Hypothalamus (tissue), 51 donors: ENCODE data around the gene OR5K4.
"Not testable (repeated sequence)": the region's sequence is repeated elsewhere in the genome, so short reads cannot be mapped to it uniquely, and the experiment has no call there.

Experiments
- DNase-seq, 51 donors: peaks; one replicate each; lab custom pipeline; 2025; lab: John Stamatoyannopoulos, UW

OR5K4 gene

DNA sequence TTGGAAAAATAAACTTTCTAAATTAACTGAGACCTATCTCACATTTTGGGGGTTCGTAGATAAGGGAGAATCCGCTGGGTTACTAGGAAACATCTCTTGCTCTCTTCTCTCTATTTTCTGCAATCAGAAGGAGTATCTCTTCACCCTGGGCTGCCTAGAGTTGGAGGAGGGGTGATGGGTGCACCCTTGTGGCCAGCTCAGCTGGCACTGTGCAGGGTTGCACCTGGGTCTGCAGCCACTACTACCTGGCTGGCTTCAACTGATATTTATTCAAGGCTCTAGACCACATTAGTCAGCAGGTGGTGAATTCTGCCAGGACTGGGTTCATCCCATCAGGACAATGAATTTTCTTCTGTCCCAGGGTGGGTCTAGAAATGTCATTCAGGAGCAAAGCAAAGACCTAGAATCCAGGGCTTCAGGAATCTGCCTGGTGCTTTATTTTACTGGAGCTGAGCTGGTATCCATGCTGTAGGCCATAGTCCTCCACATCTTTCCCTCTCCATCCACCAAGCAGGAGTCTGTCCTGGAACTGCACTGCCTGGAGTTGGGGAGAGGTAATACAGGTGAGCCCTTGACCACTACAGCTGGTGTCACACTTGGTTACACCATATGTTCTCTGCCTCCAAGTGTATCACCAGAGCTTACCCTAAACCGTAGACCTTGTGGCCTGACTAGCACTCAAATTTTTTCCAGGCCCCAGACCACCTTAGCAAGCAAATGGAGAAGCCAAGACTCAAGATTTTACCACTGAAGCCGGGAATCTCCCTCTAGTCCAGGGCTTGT lies 14.0 kb downstream of the OR5K4 start:
- DNase-seq = no peak

- no peak for DNase-seq
Observed at GRCh38 chr3:98371186-98371585, 17.5 kb downstream of the OR5K4 start.

- no peak for DNase-seq
Observed at GRCh38 chr3:98371853-98372252, 18.2 kb downstream of the OR5K4 start.

DNA sequence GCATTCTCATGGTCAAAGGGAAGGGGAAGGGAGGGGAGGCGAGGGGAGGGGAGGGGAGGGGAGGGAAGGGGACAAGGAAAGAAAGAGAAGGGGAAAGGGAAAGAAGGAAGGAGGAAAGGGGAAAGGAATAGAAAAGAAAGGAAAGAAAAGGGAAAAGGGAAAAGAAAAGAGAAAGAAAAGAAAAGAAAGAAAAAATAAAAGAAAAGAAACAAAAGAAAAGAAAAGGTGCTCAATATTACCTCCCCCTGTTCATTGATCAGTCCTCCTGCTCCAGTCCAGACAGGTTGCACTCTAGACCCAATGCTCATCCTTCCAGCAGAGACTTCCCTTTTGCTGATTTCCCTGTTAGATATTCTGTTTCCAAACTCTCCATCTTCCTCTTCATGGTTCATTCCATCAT lies 18.8 kb downstream of the OR5K4 start:
- DNase-seq = no peak

DNA sequence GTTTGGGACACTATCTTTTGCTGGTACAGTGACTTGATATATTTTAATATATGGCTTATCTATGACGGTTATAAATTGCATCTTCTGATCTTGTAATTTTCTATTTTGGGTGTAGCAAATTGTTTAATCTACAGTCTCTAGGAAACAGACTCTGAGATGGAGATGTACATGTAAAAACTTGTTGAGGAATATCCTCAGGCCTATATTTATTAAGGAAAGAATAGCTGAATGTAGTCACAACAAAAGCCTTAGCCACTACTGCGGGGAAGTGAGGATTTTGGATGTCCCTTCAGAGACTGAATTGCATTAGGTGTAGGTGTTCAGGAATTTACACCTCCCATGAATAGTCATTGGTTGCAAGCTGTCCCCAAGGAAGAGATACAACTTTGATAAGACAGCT lies 23.0 kb downstream of the OR5K4 start:
- DNase-seq = no peak

- no peak for DNase-seq
Observed at GRCh38 chr3:98388147-98388546, 34.5 kb downstream of the OR5K4 start.

DNA sequence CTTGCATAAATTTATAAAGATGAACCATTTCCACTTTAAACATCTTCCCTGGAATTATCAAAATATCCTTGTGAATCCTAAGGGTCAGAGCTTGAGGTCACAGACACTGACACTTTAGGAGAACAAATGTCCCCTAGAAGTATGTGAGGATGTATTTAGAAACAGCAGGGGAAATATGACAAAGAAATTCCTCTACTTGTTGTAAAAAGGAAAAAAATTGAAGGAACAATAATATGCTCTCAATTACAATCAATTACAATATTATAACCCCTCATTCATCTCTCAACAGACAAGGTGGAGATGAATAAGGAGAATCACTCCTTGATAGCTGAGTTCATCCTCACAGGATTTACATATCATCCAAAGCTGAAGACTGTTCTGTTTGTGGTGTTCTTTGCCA lies 36.7 kb downstream of the OR5K4 start, which contains the start of gene OR5K3:
Gene OR5K3, plus strand, starts transcription at position 301 of the 400 bp plus-strand sequence. Its CDS starts 0 bp downstream, at position 301.
- DNase-seq = no peak

GRCh38 chr3:98395101-98395500 lies 41.4 kb downstream of the OR5K4 start:
- no peak for DNase-seq

- DNase-seq = not testable (repeated sequence)
Observed at GRCh38 chr3:98396482-98396881, 42.8 kb downstream of the OR5K4 start.

DNA sequence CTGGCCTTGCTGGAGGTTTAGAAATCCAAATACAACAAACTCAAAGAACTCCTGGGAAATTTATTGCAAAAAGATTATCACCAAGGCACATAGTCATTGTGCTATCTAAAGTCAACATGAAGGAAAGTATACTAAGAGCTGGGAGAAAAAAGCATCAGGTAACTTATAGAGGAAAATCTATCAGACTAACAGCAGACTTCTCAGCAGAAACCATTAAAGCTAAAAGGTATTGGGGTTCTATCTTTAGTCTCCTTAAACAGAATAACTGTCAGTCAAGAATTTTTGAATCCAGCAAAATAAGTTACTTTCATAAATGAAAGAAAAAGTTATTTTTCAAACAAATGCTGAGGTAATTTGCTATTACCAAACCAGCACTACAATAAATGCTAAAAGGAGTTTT lies 44.9 kb downstream of the OR5K4 start:
- DNase-seq = no peak

DNA sequence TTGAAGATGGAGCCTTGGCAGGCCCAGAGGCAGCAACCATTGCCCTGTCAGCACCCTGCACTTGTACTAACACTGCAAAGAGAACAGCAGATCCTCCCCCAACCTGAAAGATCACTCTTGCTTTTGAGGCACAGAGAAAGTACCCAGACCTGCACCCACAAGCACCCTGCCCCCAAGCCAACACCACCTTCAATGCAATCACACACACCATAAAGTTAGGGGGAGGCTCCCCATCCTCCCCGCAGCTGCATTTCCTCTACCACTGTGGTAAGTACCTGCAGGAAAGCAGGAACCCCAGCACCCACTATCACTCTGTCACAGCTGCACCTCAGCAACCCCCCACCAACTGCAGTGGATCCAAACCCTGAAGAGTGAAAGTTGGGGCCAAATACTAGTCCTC lies 48.9 kb downstream of the OR5K4 start:
- no peak for DNase-seq

DNA sequence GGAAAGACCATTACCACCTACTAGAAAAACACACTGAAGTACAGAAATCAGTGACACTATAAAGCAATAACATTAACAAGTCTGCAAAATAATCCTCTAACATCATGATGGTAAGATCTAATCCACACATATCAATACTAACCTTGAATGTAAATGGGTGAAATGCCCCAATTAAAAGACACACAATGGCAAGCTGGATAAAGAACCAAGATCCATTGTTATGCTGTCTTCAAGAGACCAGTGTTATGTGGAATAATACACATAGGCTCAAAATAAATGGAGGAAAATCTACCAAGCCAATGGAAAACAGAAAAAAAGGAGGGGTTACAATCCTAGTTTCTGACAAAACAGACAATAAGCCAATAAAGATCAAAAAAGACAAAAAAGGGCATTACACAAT lies 50.4 kb downstream of the OR5K4 start:
- no peak for DNase-seq
